Measurements from ENCODE around the gene SLC7A5.

Gene SLC7A5

DNA sequence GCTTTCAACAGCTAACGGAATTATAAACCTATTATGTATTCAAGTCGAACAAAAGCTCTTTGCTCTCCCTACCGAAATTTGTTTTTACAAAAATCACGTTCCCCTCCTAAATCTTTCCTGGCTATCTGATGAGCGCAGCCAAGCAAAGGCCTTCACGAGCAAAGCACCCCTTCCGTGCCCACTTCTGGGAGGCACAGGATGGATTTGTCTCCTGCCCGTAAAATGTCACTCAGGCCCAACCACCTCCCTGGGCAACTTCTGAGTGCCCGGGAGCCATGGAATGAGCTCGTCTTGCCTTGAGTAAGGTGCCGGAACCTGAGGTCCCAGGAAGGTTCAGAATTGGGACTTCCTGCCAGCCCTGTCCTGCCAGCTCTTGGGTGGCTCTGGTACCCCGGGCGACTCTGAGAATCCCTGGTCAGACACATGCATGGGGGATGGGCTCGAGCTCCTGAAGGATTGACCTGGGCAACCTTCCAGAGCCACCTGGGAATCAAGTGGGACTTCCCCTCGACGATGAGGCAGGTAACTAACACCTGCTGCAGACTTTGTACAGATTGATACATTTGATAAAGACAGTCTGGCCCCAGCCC, 19.8 kb downstream of the SLC7A5 start:
- ChIA-PET CTCF (interaction anchor here (0.6 to 5.3 kb wide), 35 partner anchors 8 to 838 kb away, joined by 3 to 120 read pairs (median 4); partner anchors contain the start of gene SLC7A5), POLR2A (interaction anchor here (0.9 to 1.8 kb wide), 4 partner anchors 19 to 43 kb away, joined by 3 to 18 read pairs (median 5); no protein-coding TSS in a partner anchor)
- Histone ChIP-seq H3K36me3 (ENCODE audit: control insufficient read depth in 2 of 2, insufficient read depth in 1 of 2, low read length in 2 of 2) (peaks cover 0 to 42% of the 10 kb centered on the region in 2 experiments; a peak in 1 of 3 replicates), H3K27ac (ENCODE audit: extremely low read depth, low read depth, low read length) (no peak overlapping the region), H3K4me1 (ENCODE audit: control insufficient read depth, insufficient read depth, low read length) (peaks cover 8% of the 10 kb centered on the region), H3K4me3 (ENCODE audit: low read depth, low read length) (no peak overlapping the region), H3K9me3 (ENCODE audit: control insufficient read depth, insufficient read depth, low read depth, low read length) (no peaks in the 10 kb centered on the region)
- TF ChIP-seq HIC1 (tag by site-specific recombination; IDR thresholded peaks at IDR 0.05) (no peak), GFI1B (tag by site-specific recombination; IDR thresholded peaks at IDR 0.05) (no peak), ZNF561 (tag by site-specific recombination; IDR thresholded peaks at IDR 0.05; ENCODE audit: borderline replicate concordance) (no peak), ZBTB21 (tag by site-specific recombination; IDR thresholded peaks at IDR 0.05) (no peak), ZBTB48 (tag by site-specific recombination; IDR thresholded peaks at IDR 0.05) (no peak), ZNF670 (tag by site-specific recombination; IDR thresholded peaks at IDR 0.05; ENCODE audit: low read depth) (no peak)
- TF ChIP-seq, protein P1, sequence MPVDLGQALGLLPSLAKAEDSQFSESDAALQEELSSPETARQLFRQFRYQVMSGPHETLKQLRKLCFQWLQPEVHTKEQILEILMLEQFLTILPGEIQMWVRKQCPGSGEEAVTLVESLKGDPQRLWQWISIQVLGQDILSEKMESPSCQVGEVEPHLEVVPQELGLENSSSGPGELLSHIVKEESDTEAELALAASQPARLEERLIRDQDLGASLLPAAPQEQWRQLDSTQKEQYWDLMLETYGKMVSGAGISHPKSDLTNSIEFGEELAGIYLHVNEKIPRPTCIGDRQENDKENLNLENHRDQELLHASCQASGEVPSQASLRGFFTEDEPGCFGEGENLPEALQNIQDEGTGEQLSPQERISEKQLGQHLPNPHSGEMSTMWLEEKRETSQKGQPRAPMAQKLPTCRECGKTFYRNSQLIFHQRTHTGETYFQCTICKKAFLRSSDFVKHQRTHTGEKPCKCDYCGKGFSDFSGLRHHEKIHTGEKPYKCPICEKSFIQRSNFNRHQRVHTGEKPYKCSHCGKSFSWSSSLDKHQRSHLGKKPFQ (tag by site-specific recombination; IDR thresholded peaks at IDR 0.05): no peak

GRCh38 chr16:87848676-87849345, 20.5 kb downstream of the SLC7A5 start:
- Histone ChIP-seq H3K4me1 (ENCODE audit: control insufficient read depth, insufficient read depth, low read length) (peaks cover 4% of the 10 kb centered on the region; the same call in 1 of the 2 replicates), H3K36me3 (ENCODE audit: control insufficient read depth in 2 of 2, insufficient read depth in 1 of 2, low read length in 2 of 2) (peaks cover 0 to 42% of the 10 kb centered on the region in 2 experiments; a peak in 1 of 3 replicates), H3K9me3 (ENCODE audit: control insufficient read depth, insufficient read depth, low read depth, low read length) (no peaks in the 10 kb centered on the region), H3K27ac (ENCODE audit: extremely low read depth, low read depth, low read length) (no peak overlapping the region), H3K4me3 (ENCODE audit: low read depth, low read length) (no peak overlapping the region)
- ChIA-PET POLR2A (interaction anchor here (1.8 kb wide), 1 partner anchor 22 kb away, joined by 18 read pairs; no protein-coding TSS in a partner anchor), CTCF (interaction anchor here (0.6 to 5.3 kb wide), 24 partner anchors 8 to 91 kb away, joined by 3 to 120 read pairs (median 6); partner anchors contain the start of gene SLC7A5)
- TF ChIP-seq ZNF548 (tag by site-specific recombination; IDR thresholded peaks at IDR 0.05): no peak
- TF ChIP-seq MEIS1 (CRISPR knock-in tag; IDR thresholded peaks at IDR 0.05; ENCODE audit: borderline replicate concordance): no peak
- no peak for TF ChIP-seq KLF16 (tag by site-specific recombination; IDR thresholded peaks at IDR 0.05)
- no peak for TF ChIP-seq ZNF354C (tag by site-specific recombination; IDR thresholded peaks at IDR 0.05; ENCODE audit: borderline replicate concordance, low read depth)
- TF ChIP-seq ZNF175 (tag by site-specific recombination; IDR thresholded peaks at IDR 0.05): no peak
- TF ChIP-seq ZNF571 (tag by site-specific recombination; IDR thresholded peaks at IDR 0.05): no peak
- no peak for TF ChIP-seq ZSCAN30 (tag by site-specific recombination; IDR thresholded peaks at IDR 0.05)
- no peak for TF ChIP-seq ZFHX2 (tag by site-specific recombination; conservative IDR thresholded peaks at IDR 0.05)
- TF ChIP-seq SP7 (tag by site-specific recombination; IDR thresholded peaks at IDR 0.05): no peak
- TF ChIP-seq, protein P2, sequence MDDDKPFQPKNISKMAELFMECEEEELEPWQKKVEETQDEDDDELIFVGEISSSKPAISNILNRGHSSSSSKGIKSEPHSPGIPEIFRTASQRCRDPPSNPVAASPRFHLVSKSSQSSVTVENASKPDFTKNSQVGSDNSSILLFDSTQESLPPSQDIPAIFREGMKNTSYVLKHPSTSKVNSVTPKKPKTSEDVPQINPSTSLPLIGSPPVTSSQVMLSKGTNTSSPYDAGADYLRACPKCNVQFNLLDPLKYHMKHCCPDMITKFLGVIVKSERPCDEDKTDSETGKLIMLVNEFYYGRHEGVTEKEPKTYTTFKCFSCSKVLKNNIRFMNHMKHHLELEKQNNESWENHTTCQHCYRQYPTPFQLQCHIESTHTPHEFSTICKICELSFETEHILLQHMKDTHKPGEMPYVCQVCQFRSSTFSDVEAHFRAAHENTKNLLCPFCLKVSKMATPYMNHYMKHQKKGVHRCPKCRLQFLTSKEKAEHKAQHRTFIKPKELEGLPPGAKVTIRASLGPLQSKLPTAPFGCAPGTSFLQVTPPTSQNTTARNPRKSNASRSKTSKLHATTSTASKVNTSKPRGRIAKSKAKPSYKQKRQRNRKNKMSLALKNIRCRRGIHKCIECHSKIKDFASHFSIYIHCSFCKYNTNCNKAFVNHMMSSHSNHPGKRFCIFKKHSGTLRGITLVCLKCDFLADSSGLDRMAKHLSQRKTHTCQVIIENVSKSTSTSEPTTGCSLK (tag by site-specific recombination; IDR thresholded peaks at IDR 0.05): no peak
- TF ChIP-seq, protein P3, sequence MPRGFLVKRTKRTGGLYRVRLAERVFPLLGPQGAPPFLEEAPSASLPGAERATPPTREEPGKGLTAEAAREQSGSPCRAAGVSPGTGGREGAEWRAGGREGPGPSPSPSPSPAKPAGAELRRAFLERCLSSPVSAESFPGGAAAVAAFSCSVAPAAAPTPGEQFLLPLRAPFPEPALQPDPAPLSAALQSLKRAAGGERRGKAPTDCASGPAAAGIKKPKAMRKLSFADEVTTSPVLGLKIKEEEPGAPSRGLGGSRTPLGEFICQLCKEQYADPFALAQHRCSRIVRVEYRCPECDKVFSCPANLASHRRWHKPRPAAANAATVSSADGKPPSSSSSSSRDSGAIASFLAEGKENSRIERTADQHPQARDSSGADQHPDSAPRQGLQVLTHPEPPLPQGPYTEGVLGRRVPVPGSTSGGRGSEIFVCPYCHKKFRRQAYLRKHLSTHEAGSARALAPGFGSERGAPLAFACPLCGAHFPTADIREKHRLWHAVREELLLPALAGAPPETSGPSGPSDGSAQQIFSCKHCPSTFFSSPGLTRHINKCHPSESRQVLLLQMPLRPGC (tag by site-specific recombination; IDR thresholded peaks at IDR 0.05): no peak
